Esophagus squamous epithelium (tissue), 4 donors: Measurements from ENCODE around the gene PSMB10.
A peak's percentile ranks its signal among the peaks of the same experiment; 100 is the strongest.

ENCODE experiments used
- CTCF ChIP-seq, 6 experiments: fragments of 450-650 bp in 4 of 6; fragments of 200-600 bp in 2 of 6; sonication (generic) in 2 of 6; IDR thresholded peaks; one replicate each; pipeline ENCODE4 v1.5.1; 2016 to 2019; ENCODE audit warnings: antibody characterized with exemption in 6 of 6, mild to moderate bottlenecking in 4 of 6, moderate library complexity in 4 of 6
- POLR2A ChIP-seq, 4 donors: fragments of 450-650 bp; IDR thresholded peaks; one replicate each; pipeline ENCODE4 v1.6.1; 2017; ENCODE audit warnings: antibody characterized with exemption in 4 of 4, mild to moderate bottlenecking in 4 of 4, moderate library complexity in 3 of 4

- TF ChIP-seq CTCF (IDR thresholded peaks at IDR 0.05), result peak in 1 of 6 experiments; percentile 10
- no peak for TF ChIP-seq POLR2A (IDR thresholded peaks at IDR 0.05)
These were observed 16.9 kb downstream of the PSMB10 start for GRCh38 chr16:67919622-67920221.
